H7 (cell line): ENCODE data around the gene PDZD4. TPM values are rescaled to one million over a fixed set of nuclear protein-coding genes. Genes with fewer than 3 reads are reported as not detected.
A peak's percentile ranks its signal among the peaks of the same experiment; 100 is the strongest.

Experiments
- DNase-seq: peaks from one replicate; pipeline ENCODE4 v3.0.0; 2012
- H3K27me3 ChIP-seq: 2 replicates; pipeline ENCODE4 v1.6.0; 2011; ENCODE audit warnings: mild to moderate bottlenecking, low read length; ENCODE audit not compliant: control insufficient read depth, insufficient read depth
- H3K36me3 ChIP-seq: replicated peaks from 2 replicates; pipeline ENCODE4 v1.5.1; 2011; ENCODE audit warnings: low read length; ENCODE audit not compliant: control insufficient read depth, insufficient read depth
- H3K4me3 ChIP-seq: 2 replicates; pipeline ENCODE4 v1.5.1; 2011; ENCODE audit warnings: low read depth, mild to moderate bottlenecking, control low read depth, low read length, moderate library complexity; ENCODE audit not compliant: insufficient read depth
- total RNA-seq: library from RNA; depleted of rRNA; stranded (reverse); fragments of >200 nt; shearing (Covaris generic); gene quantifications from 2 replicates; pipeline ENCODE4 v1.2.3, GENCODE V29; 2014; rRNA removed

PDZD4 gene
- total RNA-seq, 1 experiment from 2014 or later, result 76.3 TPM

- no peaks in the 10 kb centered on the region for H3K27me3 ChIP-seq
- no peaks in the 10 kb centered on the region for H3K36me3 ChIP-seq
- no peak overlapping the region for H3K4me3 ChIP-seq
- DNase-seq, result peak; percentile 68
These were observed 64.9 kb downstream of the PDZD4 start for GRCh38 chrX:153765138-153766079.

GRCh38 chrX:153764786-153765137 is 65.6 kb downstream of the PDZD4 start:
- Histone ChIP-seq H3K27me3 (no peaks in the 10 kb centered on the region), H3K4me3 (no peak overlapping the region), H3K36me3 (no peaks in the 10 kb centered on the region)
- peak; percentile 57 for DNase-seq

- Histone ChIP-seq H3K4me3 (no peak within 1 kb of the TSS), H3K36me3 (no peaks in the 10 kb centered on the region), H3K27me3 (no peaks in the 10 kb centered on the region)
- DNase-seq, result peak; percentile 94
These were observed 66.2 kb downstream of the PDZD4 start, which contains the start of gene PLXNB3 for GRCh38 chrX:153763989-153764755. TSS of gene PLXNB3 (plus strand) at chrX:153764249. CDS start at chrX:153765536, 1,287 bp downstream.

- Histone ChIP-seq H3K36me3 (no peaks in the 10 kb centered on the region), H3K4me3 (no peak overlapping the region), H3K27me3 (no peaks in the 10 kb centered on the region)
- peak; percentile 47 for DNase-seq
These were observed 66.9 kb downstream of the PDZD4 start for GRCh38 chrX:153763298-153763932.

GRCh38 chrX:153762626-153763173 is 67.6 kb downstream of the PDZD4 start:
- Histone ChIP-seq H3K27me3 (no peaks in the 10 kb centered on the region), H3K36me3 (no peaks in the 10 kb centered on the region), H3K4me3 (no peak overlapping the region)
- DNase-seq, result peak; percentile 40

GRCh38 chrX:153761863-153762262 is 68.5 kb downstream of the PDZD4 start:
- Histone ChIP-seq H3K4me3 (no peak overlapping the region), H3K27me3 (no peaks in the 10 kb centered on the region), H3K36me3 (no peaks in the 10 kb centered on the region)
- DNase-seq, result peak; percentile 41

- no peak for DNase-seq
- Histone ChIP-seq H3K27me3 (no peaks in the 10 kb centered on the region), H3K36me3 (no peaks in the 10 kb centered on the region), H3K4me3 (no peak overlapping the region)
These were observed 75.2 kb downstream of the PDZD4 start for GRCh38 chrX:153755136-153755535.

Other genes with a start within 250 kb of the PDZD4 start
- gene CCNQ, start 231.4 kb downstream of the PDZD4 start, total RNA-seq, result 27.0 and 30.4 TPM in 2 replicates
- gene DUSP9, start 183.3 kb downstream of the PDZD4 start, total RNA-seq, result 2.3 and 3.3 TPM in 2 replicates
- 1.7 and 5.5 TPM in 2 replicates for gene PNCK, start 156.7 kb downstream of the PDZD4 start, total RNA-seq
- 29.4 and 40.2 TPM in 2 replicates for gene SLC6A8, start 142.6 kb downstream of the PDZD4 start, total RNA-seq
- 95.0 and 176 TPM in 2 replicates for gene BCAP31, start 106.2 kb downstream of the PDZD4 start, total RNA-seq
- gene ABCD1, start 105.7 kb downstream of the PDZD4 start, total RNA-seq, result 12.2 and 17.1 TPM in 2 replicates
- gene PLXNB3, start 66.3 kb downstream of the PDZD4 start, total RNA-seq, result 0.07 TPM in 1 of 2 replicates, not detected in the other
- not detected in 2 replicates for gene SRPK3, start 49.5 kb downstream of the PDZD4 start, total RNA-seq
- gene IDH3G, start 36.2 kb downstream of the PDZD4 start, total RNA-seq, result 63.3 and 76.2 TPM in 2 replicates
- 148 and 198 TPM in 2 replicates for gene SSR4, start 35.9 kb downstream of the PDZD4 start, total RNA-seq
- gene L1CAM, start 55.6 kb upstream of the PDZD4 start, total RNA-seq, result 9.9 and 17.0 TPM in 2 replicates
- gene AVPR2, start 74.1 kb upstream of the PDZD4 start, total RNA-seq, result not detected in 2 replicates
- 39.4 and 51.3 TPM in 2 replicates for gene ARHGAP4, start 95.7 kb upstream of the PDZD4 start, total RNA-seq
- gene NAA10, start 104.5 kb upstream of the PDZD4 start, total RNA-seq, result 86.7 and 97.4 TPM in 2 replicates
- gene RENBP, start 114.1 kb upstream of the PDZD4 start, total RNA-seq, result 17.9 and 18.3 TPM in 2 replicates
- gene HCFC1, start 141.3 kb upstream of the PDZD4 start, total RNA-seq, result 64.9 and 70.0 TPM in 2 replicates
- 8.8 and 9.5 TPM in 2 replicates for gene TMEM187, start 142.2 kb upstream of the PDZD4 start, total RNA-seq
- 34.4 and 44.6 TPM in 2 replicates for gene IRAK1, start 189.4 kb upstream of the PDZD4 start, total RNA-seq